ENCODE data around the gene GSK3A.

The GSK3A gene

DNA sequence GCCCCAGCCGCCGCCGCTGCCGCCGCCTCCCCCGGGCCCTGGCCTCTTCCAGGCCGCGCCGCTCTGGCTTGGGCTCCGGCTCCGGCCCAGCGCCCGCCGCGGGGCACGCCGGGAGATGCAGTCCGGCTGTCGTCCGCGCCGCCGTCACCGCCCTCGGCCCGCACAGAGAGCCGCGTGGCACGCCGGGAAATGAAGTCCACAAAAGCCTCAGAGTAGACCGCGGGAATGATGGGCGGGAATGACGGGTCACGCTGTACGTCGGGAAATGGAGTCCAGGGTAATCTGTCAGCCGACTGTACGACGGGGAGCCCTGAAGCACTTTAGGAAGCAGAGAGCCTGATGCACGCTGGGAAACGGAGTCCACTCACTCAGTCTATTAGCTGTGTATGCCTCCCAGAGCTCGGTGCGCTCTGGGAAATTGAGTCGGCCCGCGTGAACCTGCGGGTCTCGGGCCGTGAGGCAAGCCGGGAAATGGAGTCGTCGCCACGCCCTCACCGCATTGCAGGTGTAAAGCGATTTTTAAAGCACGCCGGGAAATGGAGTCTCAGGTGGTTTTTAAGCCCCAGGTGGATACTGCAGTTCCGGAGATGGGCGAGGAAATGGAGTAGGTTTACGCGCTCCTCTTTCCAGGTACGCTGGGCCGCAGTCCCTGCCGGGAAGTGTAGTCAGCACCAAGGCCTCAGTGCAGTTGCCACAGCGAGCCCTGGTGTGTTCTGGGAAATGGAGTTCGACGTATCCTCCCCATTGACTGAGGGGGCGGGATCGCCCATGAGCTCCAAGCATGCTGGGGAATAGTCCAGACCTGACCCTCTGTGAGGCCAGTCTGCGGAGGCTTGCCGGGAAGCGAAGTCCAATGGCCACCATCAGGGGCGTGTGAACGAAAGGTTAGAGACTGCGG, at the start of gene GSK3A:
TSS of gene GSK3A (minus strand) at position 91 of the 898 bp plus-strand sequence. CDS start 137 bp downstream, outside the sequence.
- DNase-seq (ENCODE audit: low read depth in 2 of 2), result peak; percentile 84 to 86

DNA sequence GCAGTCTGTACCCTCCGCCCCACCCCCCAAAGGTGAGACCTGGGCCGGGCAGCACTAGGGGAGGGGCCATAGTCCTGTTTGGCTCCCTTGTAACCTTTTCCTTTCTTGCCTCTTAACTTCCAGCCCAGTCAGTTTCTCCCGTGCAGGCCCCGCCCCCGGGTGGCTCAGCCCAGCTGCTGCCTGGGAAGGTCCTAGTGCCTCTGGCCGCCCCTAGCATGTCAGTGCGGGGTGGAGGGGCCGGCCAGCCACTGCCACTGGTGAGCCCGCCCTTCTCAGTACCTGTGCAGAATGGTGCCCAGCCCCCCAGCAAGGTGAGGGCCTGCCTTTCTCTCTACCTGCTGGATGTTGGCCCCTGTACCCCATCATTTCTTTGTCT, 49.0 kb upstream of the GSK3A start:
- DNase-seq (ENCODE audit: low read depth in 2 of 2), result no peak

DNA sequence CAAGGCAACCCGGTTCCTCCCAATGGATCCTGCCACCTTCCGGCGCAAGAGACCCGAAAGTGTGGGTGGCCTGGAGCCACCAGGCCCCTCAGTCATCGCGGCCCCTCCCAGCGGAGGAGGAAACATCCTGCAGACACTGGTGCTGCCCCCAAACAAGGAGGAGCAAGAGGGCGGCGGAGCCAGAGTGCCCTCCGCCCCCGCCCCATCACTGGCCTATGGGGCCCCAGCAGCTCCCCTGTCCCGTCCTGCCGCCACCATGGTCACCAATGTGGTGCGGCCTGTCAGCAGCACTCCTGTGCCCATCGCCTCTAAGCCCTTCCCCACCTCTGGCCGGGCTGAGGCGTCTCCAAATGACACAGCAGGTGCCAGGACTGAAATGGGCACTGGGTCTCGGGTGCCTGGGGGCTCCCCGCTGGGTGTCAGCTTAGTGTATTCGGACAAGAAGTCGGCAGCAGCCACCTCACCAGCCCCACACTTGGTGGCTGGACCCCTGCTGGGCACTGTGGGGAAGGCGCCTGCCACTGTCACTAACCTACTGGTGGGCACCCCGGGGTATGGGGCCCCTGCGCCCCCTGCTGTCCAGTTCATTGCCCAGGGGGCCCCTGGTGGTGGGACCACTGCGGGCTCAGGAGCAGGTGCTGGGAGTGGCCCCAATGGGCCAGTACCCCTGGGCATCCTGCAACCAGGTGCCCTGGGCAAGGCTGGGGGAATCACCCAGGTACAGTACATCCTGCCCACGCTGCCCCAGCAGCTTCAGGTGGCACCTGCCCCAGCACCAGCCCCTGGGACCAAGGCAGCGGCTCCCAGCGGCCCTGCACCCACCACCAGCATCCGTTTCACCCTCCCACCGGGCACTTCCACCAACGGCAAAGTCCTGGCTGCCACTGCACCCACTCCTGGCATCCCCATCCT, 48.4 kb upstream of the GSK3A start:
- DNase-seq (ENCODE audit: low read depth in 2 of 2), result no peak

DNA sequence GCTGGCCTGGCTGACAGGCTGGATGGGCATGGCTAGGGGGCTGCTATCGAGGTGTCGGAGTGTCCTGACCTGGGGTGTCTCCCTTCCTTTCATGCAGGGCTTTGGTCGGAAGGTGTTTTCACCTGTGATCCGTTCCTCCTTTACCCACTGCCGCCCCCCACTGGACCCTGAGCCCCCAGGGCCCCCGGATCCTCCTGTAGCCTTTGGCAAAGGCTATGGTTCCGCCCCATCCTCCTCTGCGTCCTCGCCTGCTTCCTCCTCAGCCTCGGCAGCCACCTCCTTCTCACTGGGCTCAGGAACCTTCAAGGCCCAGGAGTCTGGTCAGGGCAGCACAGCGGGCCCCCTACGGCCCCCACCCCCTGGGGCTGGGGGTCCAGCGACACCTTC, 47.7 kb upstream of the GSK3A start:
- DNase-seq (ENCODE audit: low read depth in 2 of 2), result no peak

DNA sequence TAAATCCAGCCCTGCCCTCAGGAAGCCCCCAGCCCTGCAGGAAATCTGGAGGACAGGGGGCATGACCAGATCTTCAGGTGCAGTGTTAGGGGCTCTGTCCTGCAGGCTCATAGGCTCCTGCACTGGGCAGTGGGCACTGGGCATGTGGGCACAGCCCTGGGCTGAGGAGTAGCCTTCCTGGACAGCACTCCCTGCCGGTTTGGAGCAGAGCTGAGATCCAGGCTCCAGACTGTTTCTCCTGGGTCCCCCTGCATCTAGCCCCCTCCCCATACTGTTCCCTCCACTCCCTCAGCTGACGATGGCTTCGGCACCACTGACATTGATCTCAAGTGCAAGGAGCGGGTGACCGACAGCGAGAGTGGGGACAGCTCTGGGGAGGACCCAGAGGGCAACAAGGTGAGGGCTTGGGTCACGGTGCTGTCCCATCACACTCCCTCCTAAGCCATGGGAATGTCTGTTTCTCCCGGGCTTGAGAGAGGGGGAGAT, 47.2 kb upstream of the GSK3A start:
- no peak for DNase-seq (ENCODE audit: low read depth in 2 of 2)

DNA sequence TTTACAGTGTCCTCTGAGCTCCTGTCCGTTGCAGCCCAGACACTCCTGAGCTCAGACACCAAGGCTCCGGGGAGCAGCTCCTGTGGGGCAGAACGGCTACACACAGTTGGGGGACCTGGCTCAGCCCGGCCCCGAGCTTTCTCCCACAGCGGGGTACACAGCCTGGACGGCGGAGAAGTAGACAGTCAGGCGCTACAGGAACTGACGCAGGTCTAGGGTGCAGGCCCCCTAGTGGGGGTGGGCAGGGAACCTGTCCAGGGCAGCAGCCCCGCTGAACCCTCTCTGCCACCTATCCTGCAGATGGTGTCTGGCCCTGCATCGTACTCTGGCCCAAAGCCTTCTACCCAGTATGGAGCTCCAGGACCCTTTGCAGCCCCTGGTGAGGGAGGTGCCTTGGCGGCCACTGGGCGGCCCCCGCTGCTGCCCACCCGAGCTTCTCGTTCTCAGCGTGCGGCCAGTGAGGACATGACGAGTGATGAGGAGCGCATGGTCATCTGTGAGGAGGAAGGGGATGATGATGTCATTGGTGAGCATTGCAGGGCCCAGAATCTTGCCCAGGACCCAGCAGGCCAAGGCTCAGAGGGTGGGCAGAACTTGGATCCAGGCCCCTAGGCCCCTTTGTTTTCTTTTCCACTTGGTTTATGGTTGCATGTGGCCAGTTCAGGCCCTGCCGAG, 46.6 kb upstream of the GSK3A start:
- no peak for DNase-seq (ENCODE audit: low read depth in 2 of 2)

DNA sequence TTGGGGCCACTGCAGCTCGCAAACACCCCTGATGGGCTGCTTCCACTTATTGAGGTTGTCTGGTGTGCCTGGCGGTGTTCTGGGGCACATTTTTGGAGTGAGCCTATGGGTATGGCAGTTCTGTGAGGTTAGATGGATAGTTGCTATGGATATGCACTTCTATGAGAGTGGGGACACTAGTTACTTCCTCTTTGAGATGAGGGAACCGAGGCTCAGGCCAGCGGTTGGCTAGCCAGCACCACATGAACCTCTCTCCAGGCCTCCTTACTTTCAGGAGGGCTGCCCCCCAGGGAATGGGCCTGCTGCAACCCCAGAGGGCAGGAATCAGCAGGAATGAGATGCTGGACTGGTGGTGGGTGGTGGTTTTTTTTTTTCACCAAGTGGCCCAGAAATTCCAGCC, 46.0 kb upstream of the GSK3A start:
- no peak for DNase-seq (ENCODE audit: low read depth in 2 of 2)

DNA sequence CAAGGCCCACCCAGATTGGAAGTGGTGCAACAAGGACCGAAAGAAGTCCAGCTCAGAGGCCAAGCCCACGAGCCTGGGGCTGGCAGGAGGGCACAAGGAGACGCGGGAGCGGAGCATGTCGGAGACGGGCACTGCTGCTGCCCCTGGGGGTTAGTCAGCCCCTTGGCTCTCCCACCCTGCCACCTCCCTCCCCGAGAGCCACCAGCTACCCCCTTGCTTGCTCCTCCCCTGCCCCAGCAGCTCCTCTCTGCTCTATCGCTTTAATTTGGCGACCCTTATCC, 45.4 kb upstream of the GSK3A start:
- DNase-seq (ENCODE audit: low read depth in 2 of 2), result no peak

DNA sequence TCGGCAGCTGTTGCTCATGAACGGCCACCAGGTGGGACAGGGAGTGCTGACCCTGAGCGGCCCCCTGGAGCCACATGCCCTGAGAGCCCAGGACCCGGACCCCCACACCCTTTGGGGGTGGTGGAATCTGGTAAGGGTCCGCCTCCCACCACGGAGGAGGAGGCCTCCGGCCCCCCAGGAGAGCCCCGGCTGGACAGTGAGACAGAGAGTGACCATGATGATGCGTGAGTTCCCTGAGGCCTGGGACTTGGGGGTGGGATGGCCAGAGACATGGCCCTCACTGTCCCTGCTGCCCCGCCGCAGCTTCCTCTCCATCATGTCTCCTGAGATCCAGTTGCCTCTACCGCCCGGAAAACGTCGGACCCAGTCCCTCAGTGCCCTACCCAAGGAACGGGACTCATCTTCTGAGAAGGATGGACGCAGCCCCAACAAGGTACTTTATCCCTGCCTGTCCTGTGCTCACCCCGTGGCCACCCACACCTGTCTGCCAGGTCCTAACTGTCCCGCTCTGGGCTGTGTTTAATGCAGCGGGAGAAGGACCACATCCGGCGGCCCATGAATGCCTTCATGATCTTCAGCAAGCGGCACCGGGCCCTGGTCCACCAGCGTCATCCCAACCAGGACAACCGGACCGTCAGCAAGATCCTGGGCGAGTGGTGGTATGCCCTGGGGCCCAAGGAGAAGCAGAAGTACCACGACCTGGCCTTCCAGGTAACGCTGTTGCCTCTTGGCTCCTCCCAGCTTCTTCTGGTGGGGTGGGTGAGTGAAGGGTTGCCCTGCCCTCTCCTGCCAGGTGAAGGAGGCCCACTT, 44.8 kb upstream of the GSK3A start:
- DNase-seq (ENCODE audit: low read depth in 2 of 2), result no peak

DNA sequence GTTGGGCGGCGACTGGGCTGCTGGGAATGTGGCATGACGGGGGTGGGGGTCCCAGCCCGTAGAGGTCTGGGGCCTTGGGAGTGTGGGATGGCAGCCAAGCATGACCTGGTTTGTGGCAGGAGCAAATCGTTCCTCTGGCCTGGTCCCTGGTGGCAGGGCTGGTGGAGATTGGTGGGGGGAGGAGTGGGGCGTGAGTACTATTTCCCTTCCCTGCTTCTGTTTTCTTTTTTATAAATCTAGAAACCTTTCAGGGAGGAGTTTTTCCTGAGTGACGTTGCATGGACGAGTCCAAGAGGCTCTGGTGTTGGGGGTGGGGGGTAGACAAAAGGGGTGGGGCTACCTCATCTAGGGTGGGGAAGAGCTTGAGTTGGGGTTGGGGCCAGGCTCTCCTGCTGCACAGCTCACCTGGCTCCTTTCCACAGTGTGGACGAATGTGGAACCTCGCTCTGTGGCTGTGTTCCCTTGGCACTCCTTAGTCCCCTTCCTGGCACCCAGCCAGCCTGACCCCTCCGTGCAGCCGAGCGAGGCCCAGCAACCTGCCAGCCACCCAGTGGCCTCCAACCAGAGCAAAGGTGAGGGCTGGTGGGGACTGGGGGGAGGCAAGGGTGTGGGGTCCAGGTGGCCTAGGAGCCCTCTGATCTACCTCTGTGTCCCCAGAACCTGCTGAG, 44.1 kb upstream of the GSK3A start:
- DNase-seq (ENCODE audit: low read depth in 2 of 2), result no peak

DNA sequence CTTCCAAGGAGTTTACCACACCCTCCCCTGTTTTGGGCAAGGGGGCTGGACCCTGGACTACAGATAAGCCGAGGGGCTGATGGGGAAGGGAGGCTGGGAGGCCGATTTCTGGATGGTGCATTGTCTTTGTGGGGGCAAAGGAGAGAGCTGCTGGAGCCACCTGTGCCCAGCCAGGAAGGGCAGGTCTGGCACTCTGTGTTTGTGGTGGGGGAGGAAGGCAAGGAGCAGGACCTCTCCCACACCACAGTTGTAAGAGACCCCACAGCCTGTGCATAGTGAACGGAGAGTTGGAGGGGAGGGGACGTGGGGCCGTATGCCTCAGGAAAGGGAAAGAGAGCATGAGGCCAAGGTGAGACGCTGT, 43.6 kb upstream of the GSK3A start:
- DNase-seq (ENCODE audit: low read depth in 2 of 2), result no peak

DNA sequence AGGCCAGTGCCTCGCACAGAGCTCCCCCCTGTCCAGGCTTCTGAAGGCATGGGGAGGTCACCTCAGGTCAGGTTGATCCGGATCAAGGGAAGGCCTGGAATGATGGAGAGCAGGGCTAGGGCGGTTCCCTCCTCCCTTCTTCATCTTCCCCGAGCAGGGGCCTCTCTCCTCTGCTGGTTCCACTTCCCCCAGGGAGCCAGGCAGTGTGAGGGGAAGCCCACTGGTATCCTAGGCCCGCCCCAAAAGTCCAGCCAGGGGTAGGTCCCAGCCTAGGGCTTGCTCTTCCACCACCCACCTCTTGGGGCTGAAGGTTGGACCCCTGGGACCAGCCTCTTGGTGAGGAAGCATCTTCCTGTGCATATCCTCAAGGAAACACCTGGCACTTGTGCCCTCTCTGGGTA, 43.1 kb upstream of the GSK3A start:
- DNase-seq (ENCODE audit: low read depth in 2 of 2), result no peak

DNA sequence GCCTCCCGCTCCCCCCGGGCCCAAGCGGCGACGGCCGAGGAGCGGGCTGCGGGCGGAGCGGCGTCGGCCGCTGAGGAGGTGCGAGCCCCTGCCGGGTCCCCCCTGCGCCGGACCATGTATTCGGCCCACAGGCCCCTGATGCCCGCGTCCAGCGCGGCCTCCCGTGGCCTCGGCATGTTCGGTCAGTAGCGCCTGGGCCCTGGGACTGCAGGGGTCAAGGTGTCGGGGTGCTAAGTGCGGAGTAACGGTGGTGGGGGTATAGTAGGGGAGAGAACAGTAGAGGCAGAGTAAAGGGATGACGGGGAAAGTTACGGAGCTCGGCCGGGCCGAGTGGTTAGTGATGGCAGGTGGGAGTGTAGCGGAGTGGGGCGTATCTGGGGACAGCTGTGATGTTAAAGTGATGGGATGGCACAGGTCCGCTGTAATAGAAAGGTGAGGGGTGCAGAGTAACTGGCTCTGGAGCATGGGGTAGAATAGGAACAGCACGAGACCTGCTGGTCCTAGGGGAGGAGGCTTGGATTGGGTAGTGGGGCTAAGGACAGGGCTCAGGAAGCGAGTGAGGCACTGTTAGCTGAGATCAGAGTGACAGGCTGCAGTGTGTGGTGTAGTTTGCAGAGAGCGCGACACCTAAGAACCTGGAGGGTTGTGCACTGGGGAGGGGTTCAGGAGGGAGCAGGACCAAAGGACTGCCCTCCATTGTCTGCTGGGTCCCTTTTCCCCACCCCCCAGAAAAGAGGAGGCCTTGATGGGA, 42.4 kb upstream of the GSK3A start:
- no peak for DNase-seq (ENCODE audit: low read depth in 2 of 2)

DNA sequence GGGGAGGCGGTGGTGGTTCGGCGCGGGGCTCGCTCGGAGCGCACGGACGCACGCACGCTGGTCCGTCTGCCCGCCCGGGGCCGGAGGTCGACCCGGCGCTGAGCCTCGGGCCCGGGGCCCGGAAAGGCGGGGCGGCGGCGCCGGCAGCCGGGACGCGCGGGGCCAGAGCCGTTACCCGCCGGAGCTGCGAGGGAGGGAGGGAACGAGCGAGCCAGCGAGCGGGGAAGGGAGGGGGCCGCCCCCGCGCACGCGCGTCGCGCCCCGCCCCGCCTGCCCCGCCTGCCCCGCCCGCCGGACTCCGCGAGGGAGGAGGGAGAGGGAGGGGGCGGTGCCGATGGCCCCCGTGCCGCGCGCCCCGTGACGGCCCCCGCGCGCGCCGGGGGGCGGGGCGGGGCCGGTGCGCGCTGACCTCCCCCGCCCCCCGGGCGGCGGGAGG, 41.7 kb upstream of the GSK3A start:
- peak; percentile 43 to 65 for DNase-seq (ENCODE audit: low read depth in 2 of 2)

DNA sequence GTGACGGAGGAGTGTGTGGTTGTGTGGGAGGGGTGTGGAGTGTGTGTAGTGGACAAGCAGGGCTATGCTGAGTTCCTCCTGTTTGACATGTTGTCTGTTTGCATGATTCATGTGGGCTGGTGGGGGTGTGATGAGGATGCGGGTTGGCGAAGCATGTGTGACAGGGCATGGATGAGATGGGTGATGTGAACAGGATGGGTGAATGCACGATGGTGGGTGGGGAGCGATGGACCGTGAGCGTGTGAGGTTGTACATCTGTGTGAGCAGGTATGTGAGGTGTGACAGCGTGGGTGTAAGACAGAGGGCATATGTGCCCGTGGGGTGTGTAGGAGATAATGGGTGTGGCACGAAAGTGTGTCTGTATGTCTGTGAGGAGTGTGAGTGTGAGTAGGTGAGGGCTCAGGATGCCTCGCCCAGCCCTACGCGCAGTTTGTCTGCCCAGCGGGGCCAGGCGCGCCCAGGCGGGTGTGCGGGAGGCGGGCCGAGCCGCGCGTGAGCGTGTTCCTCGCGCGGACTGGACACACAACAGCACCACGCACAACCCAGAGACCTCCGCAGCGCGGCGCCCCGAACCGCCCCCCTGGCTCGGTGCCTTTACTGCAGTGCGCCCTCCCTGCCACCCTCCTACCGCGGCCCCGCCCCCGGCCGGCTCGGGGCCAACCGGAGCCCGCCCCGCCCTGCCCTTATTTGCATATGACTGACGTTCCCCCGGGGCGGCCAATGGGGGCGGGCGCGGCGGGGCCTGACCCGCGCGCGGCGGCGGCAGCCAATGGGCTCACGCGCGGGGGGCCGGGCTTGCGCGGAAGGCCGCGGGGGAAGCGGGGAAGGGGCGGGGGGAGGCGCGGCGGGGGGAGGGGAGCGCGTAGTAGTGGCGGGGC, 41.0 kb upstream of the GSK3A start:
- peak; percentile 93 to 94 for DNase-seq (ENCODE audit: low read depth in 2 of 2)

DNA sequence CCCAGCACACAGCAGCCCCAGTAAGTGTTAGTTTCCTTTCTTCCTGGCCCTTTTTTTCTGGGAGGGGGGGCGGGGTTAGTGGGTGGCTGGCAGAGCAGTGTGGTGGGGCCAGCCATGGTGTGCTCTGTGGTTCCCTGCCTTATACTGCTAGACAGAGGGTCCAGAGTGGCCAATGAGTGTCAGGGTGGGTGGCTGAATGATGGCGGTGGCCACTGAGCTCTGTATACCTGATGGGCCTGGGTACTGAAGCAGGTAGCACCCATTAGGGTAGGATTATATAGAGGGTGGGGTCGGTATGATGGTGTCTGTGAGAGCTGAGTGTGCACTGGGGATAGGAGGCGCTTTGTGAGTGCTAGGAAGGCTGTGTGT, 40.4 kb upstream of the GSK3A start:
- no peak for DNase-seq (ENCODE audit: low read depth in 2 of 2)

DNA sequence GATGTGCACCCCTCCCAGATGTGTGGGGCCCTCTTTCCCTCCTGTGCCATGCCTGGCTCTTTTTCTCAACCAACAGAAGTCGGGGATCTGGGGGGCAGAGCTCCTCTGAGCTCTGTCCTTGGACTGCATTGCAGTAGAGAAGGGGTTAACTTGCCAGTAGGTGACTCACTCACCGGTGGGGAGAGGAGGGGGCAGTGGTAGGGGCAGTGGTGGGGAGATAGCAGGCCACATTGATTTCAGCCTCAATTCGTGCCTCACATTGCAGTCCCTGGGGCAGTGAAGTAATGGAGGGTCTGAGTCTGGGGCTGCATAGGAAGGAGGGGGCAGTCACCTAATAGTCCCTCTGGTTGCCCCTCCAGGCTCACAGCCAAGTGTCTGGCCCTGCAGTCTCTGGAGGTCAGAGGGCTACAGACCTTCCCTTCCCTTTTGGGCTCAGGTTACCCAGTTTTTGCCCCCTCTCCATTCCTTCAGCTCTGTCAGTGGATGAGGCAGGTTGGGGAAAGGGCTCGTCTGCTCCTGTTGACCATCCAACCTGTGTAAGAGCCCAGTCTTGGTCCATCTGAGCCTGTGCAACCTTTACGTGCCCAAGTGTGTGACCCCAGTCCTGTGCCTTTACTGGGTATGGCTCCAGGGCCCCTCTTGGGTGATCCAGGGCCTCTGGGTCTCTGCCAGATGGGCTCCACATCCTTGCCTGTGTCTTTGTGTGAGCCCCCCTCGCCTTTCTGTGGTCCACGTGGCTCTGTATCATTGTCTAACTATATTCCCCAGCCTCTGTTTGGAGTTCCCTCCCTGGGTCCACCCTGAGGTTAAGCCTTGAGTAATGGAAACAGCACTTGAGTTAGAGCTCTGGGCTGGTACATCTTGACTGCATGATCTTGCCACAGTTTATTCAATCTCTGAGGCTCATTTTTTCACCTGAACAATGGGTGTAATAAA, 39.7 kb upstream of the GSK3A start:
- no peak for DNase-seq (ENCODE audit: low read depth in 2 of 2)

All from stimulated activated CD8-positive, alpha-beta memory T cell treated with anti-CD3 and anti-CD28 coated beads, Interleukin-7, amount 100 ng/mL, for 1 hour (primary cell).